Effector CD8-positive, alpha-beta T cell (primary cell): ENCODE results near the gene RECK.

Experiments
- DNase-seq: peaks from one replicate; lab custom pipeline; 2025; lab: John Stamatoyannopoulos, UW

Gene RECK

DNA sequence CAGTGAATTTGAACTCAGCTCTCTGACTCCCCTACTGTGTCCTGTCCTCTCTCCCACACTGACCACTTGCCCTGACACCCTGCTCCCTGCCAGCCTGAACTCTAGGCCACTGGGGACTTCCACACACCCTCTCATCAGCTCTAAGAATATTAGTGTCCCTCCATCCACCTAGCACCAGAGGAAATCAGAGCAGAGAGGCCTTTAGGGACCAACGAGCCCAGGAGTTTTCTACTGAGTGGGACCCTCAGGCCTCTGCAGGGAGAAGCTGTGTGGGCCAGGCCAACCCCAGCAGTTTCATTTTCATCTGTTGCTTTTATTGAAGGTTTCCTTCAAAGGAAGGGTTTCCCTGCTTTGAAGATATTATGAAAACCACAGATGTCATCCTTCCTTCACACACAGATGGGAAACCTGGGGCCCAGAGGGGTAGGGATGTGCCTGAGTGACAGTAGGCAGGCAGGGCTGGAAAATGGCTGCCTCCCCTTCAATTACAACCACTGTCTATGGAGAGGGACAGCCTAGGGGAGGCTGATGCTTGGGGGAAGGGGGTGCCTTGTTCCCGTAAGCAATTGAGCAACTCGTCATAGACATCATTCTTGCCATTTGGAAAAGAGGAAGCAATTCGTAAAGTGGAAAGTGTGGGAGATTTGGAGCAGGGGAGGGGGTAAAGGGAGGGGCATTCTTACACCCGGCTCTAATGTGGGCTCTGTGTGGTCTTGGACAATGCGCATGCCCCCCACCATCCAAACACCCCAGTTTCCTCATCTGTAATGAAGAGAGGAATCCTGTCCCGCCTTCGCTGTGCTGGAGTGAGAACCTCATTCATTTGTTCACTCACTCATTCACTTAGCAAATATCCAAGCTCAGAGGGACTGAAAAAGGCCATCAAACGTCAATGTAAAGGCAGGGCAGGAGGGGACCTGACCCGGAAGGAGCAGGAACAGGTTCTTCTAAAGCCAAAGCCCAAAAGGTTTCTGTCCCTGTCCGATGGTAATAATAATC lies 103.7 kb downstream of the RECK start:
- no peak for DNase-seq

DNA sequence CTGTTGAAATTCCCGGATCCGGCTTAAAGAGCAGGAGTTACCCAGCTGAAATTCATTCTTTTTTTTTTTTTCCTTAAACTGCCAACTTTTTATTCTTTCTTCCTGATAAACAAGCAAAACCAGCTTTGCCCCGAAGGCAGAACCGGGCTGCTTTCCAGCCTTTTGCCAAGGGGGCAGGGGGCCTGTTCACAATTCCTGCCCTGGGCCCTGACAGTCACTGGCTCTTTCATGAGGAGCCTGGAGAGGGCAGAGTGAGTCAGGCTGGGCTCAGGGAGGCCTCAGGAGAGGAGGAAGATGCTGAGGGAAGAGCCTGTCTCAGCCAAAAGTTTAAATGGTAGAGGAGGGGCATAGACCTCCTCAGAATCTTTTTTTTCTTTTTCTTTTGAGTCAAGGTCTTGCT lies 104.6 kb downstream of the RECK start:
- DNase-seq, result no peak

DNA sequence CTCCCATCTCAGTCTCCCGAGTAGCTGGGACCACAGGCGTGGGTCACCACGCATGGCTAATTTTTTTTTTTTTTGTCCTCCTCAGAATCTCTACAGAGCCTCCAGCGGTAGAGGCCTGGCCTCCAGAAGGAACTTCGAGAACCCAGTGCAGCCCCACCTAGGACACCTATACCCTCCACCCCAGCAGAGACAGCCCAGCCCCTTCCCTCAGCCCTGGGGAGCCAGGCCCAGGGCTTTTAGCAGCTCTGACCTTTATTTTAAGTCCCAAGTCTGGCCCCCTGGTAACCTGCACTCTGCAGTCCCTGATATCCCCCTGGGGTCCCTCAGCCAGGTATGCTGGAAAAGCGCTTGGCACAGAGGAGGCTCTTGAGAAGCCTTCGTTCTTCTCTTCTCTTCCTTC lies 105.0 kb downstream of the RECK start:
- DNase-seq, result no peak

DNA sequence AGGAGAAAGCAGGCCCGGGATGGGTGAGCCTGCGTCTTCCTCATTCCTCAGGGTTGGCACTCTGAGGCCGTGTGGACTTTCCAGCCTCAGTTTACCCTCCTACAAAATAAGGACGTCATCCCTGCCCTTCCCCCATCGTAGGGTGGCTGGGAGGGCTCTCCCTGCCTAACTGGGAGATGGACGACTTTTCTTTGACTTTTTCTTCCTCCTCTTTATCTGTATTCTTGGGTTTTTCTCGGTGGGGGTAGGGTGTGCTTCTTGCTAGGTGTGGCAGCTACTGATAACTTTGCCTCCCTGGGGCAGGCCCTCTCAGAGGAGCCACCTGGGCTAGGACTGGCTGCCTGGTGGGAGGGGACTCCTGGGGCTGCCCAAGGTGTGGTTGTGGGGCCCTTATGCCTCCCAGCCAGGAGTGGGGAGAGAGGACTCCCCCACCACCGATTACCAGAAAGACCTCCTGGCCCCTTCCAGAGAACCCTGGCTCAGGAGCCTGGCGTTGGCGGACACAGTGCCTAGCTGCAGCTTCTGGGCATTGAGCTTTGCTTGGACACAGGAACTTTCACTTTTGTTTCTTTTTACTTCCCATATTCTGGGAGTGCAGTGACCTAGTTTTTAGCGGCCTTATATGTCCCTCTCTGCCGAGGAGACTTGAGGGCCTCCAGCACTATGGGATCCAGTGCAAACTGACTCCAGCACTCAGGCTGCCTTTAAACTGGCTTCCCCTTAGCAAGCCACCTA lies 106.0 kb downstream of the RECK start:
- DNase-seq, result no peak

DNA sequence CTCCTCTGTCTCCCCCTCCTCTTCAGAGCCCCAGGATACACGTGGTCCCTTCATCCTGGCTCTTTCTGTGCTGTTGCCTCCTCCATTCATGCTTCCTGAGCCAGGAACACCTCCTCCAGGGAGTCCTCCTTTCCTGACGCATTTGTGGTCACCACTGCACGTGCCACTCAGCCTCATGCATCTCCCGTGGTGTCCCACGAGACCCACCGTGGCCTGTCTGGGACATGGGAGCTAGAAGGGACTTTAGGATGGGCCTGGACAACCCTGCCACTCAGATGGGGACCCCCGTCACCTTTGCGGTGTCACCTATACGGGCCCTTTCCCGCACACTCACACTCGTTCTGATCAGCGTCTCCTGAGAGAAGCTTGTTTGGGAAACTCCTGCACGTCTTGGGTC lies 106.5 kb downstream of the RECK start:
- DNase-seq, result no peak

DNA sequence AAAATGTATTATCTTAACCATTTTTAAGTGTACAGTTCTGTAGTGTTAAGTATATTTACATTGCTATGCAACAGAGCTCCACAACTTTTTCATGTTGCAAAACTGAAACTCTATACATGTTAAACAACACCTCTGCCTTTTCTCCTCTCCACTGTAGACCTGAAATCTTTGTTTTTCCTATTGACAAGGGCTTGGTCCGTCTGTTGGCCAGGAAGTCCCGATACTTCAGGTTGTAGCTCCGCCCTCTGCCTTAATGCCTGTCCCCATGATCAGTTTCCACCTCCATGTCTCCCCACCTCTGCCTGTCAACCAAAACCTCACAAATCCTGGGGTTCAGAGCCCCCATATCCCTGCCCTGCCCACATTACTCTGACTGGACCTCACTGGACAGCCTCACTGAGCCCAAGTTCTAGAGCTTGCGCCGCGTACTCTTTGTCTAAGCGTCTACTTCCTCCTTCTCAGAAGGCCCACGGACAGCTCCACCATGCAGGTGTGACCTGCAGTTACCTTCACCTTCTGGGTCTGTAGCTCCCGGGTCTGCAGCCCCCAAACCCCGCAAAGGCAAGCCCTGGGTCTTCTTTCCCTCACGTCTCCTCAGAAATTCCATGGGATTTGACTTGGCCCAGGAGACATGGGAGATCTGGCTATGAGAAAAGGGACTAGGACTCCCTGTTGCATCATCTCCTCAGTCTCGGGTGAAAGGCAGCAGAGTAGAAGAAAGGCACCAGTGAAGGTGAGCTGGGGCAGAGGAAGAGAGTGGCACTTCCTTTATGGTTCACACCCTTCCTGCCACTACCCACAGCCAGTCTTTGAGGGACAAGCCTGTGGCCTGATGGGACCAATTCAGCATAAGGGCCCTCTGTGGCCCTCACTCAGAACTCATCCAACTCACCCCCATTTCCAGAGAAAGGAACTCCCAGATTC lies 107.9 kb downstream of the RECK start:
- DNase-seq, result no peak

DNA sequence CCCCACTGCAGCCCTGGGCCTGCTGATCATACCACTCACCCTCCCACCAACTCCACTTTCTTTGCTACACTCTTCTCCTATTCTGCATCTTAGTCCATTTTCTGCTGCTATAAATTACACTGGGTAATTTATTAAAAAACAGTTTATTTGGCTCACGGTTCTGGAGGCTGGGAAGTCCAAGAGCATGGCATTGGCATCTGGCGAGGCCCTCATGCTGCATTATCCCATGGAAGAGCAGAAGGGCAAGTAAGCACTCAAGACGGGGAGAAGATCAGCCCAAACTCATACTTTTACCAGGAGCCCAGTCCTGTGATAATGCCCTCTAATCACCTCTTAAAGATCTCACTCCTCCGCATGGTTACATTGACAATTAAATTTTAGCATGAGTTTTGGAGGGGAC lies 109.3 kb downstream of the RECK start:
- DNase-seq, result no peak

DNA sequence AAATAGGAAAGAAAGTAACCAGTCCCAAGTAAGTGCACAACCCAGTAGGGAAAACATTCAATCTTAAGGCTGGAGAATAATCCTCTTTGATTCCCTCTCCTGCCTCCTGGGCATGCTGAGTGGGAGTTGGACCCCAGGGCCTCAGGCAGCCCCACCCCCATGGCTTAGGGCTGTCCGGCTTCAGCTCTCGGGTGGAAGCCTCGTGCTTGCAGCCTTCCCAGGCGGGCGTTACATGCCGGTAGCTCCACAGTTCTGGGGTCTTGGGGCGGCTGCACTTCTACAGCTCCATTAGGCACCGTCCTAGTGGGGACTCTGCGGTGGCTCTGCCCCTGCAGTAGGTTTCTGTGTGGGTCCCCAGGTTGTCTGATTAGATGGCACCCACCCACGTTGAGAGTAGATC lies 109.9 kb downstream of the RECK start:
- no peak for DNase-seq

DNA sequence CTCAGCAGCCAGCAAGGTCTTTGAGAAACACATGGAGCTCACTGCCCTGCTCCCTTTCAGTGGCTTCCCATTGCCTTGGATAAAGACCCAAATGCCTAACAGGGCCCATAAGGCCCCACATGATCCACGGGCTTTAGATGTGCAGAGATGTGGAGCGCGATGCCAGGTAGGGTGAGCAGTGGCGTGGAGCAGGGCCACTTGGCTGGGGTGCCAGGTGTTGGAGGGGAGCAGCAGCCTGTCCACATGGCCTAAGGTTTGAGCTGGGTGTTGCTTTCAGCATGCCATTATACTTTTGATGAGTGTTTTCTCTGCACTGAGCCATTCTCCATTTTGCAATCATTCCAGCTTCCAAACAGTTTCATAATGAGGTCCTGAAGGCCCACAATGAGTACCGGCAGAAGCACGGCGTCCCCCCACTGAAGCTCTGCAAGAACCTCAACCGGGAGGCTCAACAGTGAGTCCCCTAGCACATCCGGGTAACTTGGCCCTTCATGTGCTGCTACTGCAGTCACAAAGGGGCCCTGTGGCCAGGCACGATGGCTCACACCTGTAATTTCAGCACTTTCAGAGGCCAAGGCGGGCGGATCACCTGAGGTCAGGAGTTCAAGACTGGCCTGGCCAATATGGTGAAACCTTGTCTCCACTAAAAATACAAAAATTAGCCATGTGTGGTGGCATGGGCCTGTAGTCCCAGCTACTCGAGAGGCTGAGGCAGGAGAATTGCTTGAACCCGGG lies 110.9 kb downstream of the RECK start:
- DNase-seq, result no peak

DNA sequence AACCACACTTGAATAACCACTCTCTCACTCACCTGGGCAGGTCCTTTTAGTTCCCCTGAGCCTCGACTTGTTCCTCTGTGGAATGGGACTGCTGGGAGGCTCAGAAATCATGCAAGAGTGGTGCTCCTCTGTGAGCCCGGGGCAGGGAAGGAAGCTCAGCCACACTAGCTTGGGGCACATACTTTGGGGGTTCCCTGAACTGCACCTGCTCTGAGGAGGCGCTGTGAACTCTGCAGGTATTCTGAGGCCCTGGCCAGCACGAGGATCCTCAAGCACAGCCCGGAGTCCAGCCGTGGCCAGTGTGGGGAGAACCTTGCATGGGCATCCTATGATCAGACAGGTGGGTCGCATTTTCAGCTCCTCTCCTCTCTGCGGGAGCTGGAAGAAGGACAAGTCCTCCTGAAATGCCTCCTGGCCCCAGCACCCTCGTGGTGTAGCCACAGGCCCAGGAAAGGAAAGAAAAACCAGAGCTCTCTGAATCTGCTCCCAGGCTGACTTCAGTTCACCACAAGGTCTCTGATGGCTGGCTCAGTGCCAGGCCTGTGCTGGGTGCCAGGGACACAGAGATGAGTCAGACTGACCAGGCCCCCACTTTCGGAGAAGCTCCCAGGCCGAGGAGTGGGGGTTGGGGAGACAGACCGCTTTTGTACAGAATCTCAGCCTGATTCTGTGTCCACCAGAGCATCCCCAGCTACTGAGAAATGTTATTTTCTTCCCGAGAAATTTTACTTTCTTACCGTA lies 111.8 kb downstream of the RECK start:
- peak; percentile 27 for DNase-seq

DNA sequence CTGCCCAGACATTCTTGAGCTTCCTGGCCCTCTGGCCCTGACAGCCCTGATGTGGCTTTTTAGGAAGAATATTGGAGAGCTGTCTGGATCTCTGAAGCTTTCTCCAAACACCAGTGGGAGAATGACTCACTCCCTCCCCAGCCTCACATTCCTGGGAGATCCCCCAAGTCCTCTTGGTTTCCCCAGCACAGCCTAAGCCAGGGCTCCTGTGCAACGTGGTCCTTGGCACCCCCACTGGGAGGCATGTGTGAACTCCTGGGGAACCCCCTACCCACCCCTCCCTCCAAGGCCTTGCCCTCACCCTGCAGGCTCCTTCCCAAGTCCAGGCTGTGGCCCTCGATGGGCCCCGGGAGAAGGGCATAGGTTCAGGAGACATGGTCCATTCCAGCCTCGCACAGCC lies 112.5 kb downstream of the RECK start:
- DNase-seq, result no peak

DNA sequence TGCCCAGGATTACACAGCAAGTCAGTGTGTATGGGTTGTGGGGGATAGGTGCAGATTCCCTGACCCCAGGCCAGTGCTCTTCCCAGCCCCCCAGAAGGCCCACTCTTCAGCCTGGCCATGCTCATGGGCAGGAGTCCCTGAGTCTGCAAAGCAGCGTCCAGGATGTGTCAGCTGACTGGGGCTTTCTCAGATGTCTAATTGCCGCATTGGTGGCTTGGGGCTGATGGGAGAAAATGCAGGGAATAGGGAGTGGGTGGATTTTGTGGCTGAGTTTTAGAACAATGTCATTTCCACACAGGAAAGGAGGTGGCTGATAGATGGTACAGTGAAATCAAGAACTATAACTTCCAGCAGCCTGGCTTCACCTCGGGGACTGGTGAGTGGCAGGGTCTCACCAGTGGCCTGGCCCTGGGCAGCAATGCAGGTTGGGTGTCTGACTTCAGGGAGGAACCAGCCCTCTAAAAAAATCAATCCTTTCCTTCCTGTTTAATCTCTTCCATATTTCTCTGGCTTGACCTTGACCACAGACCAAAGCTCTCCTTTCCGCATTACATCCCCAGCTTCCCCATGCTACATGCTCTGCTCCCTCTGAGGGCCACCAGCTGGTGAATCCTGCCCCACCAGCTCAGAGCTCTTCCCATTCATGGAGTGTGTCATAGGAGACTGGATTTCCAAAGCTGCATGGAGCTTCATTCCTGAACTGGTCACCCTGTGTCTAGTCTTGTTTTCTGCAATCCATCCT lies 114.0 kb downstream of the RECK start:
- DNase-seq, result no peak

DNA sequence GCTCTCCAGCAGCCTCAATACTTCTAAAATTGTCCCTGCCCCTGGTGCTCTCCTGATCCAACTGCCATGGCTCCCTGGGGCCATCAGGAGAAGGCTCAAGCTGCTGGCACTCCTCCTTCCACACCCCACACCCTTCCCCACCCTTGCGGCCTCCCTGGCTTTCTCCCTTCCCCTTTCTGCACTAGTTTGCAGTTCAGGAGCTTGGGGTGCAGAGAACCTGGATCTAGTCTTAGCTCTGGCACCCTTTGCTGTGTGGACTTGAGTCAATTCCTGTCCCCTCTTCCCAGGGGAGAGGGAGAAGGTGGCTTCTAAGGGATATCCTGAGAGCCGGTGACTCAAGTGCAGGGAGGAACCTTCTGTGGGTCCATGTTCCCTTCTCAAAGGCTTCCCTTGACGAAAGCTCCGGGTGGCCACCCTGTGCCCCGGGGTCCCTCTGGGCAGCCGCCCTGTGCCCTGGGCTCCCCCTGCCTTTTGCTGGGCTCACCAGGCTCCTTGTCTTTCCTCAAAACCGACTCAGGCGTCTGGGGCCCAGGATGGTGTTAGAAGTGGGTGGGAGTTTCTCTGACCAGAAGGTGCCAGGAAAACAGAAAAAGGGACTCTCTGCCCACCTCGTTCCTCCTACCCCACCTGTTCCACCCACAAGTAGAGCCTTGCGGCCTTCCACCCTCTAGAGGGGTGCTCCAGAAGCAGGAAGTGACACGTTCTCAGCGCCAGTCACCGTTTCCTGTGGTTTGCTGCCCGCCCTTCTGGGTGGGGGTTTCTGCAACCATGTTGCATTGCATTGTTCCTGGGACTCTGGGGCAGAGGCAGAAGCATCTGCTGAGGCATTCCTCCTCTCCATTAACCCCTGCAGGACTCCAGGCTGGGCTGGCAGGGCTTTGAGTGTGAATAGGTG lies 114.8 kb downstream of the RECK start:
- DNase-seq, result peak; percentile 75

DNA sequence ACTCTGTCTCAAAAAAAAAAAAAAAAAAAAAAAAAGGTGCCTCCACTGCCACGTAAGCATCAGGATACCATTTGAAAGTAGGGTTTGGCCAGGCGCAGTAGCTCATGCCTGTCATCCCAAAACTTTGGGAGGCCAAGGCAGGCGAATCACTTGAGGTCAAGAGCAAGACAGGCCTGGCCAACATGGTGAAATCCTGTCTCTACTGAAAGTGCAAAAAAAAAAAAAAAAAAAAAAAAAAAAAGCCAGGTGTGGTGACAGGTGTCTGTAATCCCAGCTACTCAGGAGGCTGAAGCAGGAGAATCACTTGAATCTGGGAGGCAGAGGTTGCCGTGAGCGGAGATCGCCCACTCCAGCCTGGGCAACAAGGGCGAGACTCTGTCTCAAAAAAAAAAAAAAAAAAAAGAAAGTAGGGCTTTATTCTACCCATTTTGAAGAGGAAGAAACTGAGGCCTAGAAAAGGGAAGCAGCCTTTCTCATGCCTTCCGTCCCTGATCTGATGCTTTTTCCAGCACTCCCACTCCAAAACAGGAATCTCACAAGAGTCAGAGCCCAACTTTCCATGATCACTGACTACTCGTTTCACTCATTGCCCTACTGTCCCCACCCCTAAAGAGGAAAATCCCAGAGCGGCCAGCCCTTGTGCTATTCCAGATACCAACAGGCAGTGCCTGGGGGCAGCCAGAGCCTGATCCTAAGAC lies 116.2 kb downstream of the RECK start:
- no peak for DNase-seq

DNA sequence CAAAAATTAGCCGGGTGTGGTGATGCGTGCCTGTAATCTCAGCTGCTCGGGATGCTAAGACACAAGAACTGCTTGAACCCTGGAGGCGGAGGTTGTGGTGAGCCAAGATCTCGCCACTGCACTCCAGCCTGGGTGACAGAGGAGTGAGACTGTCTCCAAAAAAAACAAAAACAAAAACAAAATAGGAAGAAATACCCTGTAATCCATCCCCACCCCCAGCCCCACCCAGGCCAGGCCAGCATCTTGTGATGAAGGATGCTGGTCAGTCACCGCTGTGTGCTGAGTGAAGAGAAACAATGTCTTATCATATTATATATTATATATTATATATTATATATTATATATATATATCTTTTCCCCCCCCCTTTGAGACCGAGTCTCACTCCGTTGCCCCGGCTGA lies 117.0 kb downstream of the RECK start:
- DNase-seq, result no peak

DNA sequence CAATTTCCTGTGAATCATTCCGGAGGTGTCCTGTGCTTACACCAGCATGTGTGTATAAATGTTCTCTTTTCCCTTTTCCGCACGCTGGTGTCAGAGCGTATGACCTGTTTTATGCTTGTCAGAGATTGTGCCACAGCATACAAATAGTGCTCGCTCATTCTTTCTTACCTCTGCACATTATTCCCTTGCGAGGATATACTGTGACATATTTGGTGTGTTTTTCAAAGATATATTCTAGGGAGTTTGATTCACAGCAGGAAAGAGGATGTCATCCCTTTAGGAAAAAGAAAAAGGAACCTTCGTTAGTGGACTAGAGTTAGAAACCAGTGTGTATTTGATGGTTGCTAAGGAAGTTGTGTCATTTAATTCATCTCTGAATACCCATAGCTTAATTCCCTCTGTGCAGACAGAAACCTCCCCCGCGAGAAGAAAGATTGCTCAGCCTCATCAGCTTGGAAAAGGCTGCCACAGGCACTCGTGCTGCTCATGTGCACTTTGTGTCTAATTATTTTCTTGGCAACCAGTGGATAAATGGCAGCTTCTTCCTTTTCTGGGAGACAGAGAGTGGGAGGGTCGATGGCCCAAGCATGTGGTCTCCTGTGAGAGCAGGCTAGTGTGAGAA lies 117.7 kb downstream of the RECK start:
- DNase-seq, result no peak

DNA sequence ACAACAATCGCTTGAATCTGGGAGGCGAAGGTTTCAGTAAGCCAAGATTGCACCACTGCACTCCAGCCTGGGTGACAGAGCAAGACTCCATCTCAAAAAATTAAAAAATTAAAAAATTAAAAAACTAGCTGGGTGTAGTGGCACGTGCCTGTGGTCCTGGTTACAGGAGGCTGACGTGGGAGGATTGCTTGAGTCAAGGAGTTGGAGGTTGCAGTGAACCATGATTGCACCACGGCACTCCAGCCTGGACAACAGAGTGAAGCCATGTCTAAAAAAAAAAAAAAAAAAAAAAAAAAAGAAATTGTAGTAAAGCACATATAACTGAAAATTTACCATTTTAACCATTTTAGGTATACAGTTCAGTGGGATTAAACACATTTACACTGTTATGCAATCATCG lies 119.4 kb downstream of the RECK start:
- no peak for DNase-seq

DNA sequence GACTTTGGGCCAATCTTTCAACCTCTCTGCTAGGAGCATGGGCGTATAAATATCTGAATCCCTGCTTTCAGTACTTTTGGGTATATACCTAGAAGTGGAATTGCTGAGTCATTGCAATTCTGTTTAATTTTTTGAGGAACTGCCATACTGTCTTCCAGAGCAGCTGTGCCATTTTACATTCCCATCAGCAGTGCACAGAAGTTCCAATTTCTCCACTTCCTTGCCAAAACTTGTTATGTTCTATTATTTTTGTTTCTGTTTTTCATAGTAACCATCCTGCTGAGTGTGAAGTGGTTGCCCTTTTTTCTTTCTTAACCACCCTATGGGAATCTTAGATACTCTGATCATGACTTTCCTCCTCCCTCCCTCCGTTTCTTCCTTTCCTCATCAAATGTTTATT lies 121.4 kb downstream of the RECK start:
- no peak for DNase-seq
